HG03520 (cell line): ENCODE measurements around the gene KCNK5.
A peak's percentile ranks its signal among the peaks of the same experiment; 100 is the strongest.

Experiments used
- ATAC-seq: cut with Tn5 transposase; IDR thresholded peaks from one replicate; pipeline ENCODE4 v1.9.1; 2021; ENCODE audit warnings: mild to moderate bottlenecking, moderate library complexity; ENCODE audit not compliant: unreplicated experiment

KCNK5 gene, protein sequence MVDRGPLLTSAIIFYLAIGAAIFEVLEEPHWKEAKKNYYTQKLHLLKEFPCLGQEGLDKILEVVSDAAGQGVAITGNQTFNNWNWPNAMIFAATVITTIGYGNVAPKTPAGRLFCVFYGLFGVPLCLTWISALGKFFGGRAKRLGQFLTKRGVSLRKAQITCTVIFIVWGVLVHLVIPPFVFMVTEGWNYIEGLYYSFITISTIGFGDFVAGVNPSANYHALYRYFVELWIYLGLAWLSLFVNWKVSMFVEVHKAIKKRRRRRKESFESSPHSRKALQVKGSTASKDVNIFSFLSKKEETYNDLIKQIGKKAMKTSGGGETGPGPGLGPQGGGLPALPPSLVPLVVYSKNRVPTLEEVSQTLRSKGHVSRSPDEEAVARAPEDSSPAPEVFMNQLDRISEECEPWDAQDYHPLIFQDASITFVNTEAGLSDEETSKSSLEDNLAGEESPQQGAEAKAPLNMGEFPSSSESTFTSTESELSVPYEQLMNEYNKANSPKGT

DNA sequence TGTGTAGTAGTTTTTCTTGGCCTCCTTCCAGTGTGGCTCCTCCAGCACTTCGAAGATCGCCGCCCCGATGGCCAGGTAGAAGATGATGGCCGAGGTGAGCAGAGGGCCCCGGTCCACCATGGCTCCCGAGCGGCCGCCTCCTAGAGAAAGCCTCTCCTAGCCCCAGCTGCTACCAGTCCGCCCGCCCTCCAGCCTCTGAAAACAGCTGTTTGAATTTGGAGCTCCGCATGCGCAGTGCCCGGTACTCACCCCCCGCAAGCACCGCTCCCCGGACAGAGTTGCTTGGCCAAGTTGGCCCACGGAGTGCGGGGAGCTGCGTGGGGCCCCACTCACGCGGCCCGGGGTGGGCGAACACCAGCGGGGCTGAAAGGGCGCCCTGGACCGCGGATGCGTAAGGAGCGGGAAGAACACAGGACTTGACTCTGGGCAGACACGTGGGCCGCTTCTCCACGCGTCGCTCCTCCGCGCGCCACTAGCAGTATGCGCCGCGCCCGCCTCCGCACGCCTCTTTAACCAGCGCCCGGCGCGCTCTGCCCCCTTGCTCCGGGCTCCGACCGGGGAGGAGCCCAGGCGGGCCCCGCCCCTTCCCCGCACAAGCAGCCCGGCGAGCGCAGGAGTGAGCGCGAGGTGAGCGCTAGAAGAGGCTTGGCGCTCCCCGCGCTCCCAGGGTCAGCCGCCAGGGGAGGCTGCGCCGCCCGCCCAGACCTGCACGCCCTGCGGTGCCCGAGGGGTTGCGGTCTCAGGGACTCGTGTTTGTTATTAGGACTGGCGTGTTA is at the start of gene KCNK5:
Gene KCNK5, minus strand, starts transcription at position 484 of the 776 bp plus-strand sequence. Its CDS starts 364 bp downstream, at position 120.
- ATAC-seq = peak; percentile 84

DNA sequence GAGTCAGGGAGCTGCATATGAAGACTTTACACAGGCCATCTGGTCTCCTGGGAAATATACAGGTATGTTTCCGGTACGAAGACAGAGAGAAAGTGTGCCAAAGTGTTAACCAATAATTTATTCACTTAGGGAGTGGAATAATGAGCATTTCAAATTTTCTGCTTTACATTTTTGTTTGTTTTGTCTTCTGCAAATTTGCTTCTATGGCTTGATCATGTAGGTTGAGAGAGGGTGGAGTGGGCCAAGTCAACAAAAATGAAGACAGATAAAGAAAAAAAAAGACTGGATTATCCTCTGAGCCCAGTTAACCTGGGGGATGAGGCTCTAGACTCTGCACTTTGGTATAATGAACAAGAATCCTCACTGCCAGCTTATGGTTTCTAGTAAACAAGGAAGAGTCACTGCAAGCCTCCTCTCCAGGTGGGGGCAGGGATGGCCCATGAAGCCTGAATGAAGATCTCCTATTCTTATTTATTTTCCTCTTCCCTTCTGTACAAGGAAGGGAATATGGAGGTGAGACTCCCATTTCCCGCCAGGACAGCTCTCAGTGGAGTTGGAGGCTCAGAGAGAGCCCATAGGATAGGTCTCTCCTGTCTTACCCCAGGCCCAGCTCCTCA is 47.2 kb upstream of the KCNK5 start:
- ATAC-seq = no peak

DNA sequence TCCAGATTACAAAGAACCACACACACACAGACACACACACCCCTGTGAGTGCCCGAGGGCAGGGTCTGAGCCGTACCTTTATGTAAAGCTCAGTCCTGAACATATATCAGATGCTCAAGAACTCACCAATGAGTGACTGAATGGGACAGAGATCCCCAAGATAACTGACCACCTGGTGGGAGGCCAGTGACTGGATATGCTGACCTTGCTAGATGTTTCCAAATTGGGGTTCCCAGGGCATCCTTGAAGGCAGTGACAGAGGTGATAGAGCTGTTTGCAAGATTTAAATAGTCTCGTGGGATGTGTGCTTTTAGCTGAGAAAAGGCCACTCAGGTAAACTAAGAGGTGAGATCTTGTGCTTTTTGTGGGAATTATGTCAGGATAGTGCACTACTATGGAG is 45.6 kb upstream of the KCNK5 start:
- no peak for ATAC-seq

DNA sequence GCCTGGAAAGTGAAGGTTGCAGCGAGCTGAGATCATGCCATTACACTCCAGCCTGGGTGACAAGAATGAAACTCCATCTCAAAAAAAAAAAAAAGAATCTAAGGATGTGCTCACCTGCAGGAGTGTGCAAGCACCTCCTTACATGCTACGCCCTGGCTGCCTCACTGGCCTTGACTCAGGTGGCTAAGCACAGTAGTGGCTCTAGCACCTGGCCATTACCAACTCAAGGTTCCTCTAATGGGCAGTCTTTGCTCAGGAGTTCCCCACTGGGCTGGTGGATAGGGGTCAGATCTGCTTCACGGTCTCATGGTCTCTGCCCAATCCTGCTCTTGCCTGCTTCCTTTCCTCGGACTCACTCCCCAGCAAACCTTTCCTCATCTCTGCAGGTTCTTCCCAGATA is 45.2 kb upstream of the KCNK5 start:
- ATAC-seq = no peak

DNA sequence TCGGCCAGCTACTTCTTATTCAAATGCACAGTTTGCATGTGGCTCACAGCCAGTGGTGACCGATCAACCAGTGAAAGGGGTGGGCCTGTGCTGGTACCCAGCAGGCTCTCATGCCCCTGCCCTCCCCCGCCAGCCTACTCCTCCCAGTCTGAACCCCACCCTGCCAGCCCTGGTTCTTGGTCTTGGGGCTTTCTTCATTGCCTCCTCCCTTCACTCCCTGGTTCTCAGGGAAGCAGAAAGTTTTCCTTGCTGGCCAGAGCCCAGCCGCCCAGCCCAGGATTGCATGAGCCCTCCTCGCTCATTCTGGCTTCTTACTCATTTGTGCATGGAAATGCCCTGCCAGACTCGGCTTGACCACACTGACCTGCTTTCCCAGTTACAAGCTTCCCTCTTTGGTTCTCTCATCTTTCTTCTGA is 44.1 kb upstream of the KCNK5 start:
- ATAC-seq = no peak

DNA sequence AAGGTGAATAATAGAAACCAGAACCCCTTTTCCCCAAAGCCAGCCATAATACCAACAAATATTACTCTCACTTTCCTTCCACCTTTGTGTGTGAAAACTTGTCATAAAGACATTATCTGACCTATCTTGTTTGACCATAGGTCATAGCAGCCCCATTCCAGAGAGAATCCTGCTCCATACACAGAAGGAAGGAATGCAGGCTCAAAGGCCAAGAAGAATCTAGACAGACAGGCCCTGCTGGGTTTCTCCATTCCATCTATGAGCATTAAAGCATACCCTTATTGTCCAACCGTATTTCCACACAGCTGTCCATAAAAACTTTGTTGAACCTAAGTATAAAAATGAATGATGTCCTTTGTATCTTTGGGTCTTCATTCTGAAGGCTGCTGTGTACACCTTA is 40.7 kb upstream of the KCNK5 start:
- ATAC-seq = no peak

DNA sequence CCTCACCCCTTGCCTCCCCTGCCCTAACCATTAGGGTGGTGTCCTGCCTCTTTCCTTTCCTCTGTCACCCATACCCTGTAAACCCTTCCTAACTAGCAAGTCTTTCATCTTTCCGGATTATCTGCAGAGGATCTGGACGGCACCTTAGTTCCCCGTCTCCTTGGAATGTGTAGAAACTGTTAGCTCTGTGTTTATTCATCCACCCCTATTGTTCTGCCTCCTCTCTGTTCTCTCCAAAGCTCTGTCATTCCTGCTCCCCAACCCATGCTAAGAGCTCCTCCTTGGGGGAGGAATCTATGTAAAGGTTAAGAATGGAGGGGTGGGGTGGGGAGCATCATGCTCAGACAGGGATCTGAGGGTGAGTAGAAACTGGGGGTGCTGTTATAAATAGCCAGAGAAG is 39.4 kb upstream of the KCNK5 start:
- no peak for ATAC-seq

DNA sequence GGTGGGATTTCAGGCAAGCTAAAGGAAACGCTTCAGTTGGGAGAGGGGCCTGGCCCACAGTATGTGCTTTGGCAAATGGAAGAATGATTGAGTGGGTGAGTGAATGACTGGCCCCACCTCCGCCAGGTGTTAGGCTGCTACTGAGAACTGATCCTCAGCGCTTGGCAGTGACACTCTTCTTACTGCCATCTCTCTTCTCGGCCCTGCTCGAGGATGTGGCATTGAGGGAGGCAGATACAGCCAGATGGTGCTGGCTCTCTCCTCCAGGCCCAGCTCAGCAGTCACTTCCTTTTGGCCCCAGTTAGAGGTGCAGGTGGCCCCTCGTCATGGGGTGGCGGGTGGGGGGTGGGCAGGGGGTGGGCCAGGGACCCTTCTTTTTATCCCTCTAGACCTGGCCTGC is 38.9 kb upstream of the KCNK5 start:
- ATAC-seq = no peak

DNA sequence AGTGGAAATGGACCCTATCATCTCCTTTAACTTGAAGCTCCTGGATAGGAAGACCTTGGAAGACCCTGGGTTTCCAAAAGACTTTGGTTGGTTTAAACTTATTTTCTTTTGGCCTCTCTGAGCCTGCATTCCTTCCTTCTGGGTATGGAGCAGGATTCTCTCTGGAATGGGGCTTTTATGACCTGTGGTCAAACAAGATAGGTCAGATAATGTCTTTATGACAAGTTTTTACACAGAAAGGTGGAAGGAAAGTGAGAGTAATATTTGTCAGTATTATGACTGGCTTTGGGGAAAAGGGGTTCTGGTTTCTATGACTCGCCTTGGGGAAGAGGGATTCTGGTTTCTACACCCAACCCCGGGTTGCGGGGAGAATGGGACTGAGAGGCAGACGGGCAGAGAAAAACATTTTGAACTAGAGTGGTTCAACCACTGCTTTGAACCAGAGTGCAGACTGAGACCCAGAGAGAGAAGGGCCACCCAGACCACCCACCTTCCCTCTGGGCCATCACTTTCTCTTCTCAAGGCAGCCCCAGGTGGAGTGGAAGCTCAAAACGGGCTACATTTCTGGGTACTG is 37.6 kb upstream of the KCNK5 start:
- no peak for ATAC-seq

DNA sequence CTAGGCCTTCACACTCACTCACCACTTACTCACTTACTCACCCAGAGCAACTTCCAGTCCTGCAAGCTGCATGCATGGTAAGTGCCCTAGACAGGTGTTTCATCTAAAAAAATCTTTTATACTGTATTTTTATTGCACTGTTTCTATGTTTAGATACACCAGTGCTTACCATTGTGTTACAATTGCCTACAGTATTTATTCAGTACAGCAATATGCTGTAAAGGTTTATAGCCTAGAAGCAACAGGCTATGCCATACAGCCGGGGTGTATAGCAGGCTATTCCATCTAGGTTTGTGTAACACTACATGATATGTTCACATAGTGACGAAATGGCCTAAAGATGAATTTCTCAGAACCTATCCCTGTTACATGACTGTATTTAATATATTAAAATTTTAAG is 37.1 kb upstream of the KCNK5 start:
- no peak for ATAC-seq

DNA sequence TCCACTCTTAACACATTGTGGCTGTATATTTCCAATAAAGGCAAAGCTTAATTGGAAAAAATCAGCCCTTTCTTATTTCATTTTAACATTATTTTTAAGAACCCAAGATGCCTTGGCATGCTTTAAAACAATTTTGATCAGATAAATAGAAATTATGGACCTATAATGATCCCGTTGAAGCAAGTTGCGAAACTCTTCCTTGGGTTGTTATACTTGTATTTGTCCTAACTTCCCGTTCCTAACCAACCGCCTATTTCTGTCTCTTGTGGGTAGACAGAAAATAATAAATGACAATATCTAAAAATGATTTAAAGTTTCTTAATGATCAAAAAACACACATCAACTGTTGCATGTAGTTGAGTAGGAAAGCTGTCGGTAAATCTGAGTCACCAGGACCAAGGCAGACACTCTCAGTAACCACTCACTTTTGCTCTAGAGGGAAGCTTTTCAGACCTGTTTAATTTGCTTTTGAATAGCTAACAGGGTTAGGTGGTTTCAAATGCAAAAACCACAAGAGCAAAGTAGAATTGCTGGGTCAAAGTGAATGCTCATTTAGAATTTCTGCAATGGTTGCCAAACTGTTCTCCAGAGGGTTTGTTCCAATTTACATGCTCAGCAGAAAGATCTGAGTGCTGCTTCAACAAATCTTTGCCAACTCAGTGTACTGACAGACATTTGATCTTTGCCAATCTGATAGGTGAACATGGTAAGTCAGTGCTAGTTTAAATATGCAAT is 34.2 kb upstream of the KCNK5 start:
- ATAC-seq = no peak

DNA sequence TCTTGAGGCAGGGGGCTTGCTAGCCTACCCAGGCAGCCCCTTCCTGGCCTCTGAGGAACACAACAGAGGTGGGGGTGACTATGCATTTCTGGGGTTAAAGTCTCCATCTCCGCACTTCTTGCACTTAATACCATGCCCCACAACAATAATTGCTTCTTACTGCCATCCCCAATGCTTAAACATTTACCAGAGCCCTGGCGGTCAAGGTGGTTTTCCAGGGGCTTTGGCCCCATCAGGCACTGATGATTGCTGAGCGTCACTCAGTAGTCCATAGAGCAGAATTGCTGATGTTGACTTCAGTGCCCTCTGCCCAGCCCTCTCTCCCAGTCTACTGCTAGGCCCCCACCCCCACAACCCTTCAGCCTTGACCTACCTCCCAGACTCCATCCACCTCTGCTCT is 32.5 kb upstream of the KCNK5 start:
- no peak for ATAC-seq

DNA sequence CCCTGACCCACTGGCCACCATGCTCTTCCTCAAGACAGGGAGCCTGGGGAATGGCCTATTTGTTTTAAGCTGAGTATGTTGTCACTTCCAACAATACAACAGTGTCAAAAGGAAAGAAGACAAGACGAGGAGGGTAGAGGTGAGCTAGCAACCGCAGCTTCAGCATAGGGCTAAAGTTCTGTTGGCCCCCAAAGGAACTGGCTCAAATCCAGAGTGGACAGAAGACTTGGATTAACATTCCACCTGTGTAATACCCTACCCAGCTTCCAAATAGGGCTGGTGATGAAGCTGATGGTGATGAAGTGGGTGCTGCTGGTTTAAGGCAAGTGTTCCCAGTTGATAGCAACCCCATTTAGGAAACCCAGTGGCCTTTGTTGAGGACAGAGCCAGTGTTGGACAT is 31.7 kb upstream of the KCNK5 start:
- ATAC-seq = no peak

DNA sequence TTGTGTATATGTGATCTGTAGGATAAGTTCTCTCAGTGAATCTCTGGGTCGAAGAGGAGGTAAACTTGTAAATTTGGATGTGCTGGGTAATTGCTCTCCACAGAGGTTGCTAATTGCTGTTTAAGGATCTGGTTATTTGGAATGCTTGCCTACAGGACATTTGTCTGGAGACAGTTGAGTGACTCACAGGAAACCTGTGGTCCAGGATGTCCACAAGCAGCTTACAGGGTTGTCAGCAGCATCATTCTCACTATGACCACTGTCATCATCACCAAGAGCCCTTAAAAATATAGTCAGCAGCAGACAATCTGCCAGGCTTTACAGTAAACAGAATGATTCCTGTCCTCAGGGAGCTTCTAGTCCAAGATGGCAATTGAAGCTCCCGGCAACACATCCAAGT is 31.2 kb upstream of the KCNK5 start:
- no peak for ATAC-seq

DNA sequence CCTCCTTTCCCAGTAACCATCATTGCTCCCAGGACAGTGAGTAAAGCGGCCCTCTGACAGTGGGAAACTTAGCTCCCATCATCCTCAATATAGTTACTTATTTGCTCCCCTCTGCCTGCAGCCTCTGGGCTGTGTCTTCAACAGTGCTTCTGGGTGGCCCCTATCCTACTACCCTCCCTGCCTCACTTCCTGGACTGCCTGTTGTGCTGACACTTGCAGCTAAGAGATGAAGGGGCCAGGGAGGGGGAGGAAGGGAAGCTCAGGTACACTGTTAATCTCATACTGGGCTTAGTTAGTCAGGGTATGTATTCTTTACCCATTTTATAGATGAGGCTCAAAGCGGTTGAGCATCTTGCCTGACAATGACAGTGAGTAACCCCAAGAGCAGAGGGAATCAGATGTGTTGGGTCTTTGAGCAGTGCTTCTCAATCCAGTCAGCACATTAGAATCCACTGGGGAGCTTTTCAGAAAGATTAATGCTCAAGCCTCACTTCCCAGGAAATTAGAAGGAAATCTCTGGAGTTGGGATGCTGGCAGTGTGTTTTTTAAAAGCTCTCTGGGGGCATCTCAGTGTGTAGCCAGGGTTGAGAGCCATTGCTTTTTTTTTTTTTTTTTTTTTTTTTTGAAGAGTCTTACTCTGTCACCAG is 27.1 kb upstream of the KCNK5 start:
- no peak for ATAC-seq

DNA sequence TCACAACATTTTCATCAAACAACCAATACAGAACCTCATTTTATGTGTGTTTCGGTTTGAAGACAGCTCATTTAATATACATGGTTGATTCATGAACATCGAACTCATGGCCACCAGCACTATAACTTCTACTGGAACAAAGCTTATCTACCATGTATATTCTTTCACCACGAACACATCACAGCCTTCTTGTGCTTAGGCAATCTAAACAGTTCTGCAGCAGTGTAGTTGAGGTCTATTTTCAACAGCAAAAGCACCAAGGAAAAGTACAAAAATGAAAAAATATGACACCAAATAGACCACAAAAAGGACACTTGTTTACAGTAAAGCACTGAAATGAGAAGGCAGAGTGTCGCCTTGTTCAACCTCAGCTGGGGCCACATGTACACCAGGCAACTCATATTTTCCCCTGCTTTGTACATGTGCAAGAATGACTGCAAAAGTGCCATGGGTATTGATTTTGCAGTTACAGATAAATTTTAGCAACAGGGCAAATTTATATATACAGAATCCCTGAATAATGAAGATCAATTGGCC is 25.8 kb upstream of the KCNK5 start:
- no peak for ATAC-seq

DNA sequence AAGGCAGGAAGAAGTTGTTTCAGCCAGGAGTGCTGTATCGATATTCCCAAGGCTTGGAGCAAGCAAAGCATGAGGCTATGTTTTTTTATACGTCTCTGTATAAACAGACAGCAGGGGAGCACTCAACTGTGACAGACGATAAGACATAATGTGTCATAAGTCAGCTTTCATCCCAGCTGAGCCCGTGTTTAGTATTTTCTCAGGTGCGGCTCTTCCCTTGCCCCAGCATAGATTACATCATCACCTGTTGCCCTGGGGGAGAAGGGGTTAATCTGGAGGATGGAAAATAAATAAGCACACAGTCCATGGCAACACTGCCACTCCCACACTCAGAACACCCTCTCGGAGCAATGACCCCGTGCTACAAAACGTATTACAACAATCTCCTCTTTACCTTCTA is 22.1 kb upstream of the KCNK5 start:
- ATAC-seq = no peak

DNA sequence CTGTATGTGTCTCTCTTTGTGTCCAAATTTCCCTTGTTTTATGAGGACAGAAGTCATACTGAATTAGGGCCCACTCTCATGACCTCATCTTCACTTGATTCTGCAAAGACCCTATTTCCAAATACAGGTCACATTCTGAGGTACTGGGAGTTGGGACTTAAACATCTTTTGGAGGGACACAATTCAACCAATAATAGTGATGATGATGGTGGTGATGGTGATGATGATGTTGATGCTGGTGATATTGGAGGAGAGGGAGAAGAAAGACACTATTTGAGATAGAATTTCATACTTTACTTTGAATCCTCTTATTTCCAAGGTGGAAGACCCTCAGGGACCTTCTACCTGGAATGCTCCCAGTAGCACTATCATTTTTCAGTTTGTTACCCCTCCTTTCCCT is 21.2 kb upstream of the KCNK5 start:
- ATAC-seq = no peak

DNA sequence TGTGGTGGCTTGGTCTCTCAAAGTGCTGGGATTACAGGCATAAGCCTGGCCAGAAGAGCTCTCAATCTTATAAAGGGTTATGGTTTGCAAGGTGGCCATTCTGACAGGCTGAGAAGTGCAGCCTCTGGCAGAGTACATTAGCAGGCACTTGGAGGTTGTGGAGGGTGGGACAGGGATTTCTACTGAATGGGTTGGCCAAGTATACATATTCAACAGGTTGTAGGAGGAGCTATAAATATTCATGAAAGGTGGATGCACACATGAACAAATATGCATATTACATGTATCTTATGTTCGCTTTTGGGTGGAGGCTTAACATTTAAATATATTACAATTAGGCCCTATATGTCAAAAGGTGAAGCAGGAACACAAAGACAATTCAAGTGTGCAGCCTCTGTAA is 20.0 kb upstream of the KCNK5 start:
- no peak for ATAC-seq

DNA sequence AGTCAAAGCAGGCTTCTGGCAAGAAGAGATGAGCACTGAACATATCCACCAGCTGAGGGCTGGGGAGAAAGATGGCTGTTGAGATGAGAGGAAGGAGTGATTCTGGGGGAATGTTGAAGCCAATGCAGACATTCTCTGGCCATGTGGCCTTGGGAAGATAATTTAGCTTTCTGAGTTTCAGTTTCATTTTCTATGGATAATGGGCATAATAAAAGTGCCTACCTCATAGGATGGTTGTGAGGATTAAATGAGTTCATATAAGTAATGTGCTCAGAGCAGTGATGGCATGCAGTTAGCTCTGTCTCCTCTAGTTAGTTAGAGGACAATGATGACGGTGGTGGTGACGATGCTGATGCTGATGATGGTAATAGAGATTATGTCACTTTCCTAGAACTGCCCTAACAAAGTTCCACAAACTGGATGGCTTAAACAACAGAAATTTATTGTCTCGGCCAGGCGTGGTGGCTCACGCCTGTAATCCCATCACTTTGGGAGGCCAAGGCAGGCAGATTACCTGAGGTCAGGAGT is 18.5 kb upstream of the KCNK5 start:
- no peak for ATAC-seq
